ENCODE measurements around the gene DVL1. TPM values are rescaled to one million over a fixed set of nuclear protein-coding genes. Genes with fewer than 3 reads are reported as not detected.

Gene DVL1
- polyA plus RNA-seq, 1 experiment: 23.6 TPM

- DNase-seq (ENCODE audit: low read depth): no peak
- H3K4me3 ChIP-seq (ENCODE audit: low read depth, low read length): no peak overlapping the region
- TF ChIP-seq, protein P1, sequence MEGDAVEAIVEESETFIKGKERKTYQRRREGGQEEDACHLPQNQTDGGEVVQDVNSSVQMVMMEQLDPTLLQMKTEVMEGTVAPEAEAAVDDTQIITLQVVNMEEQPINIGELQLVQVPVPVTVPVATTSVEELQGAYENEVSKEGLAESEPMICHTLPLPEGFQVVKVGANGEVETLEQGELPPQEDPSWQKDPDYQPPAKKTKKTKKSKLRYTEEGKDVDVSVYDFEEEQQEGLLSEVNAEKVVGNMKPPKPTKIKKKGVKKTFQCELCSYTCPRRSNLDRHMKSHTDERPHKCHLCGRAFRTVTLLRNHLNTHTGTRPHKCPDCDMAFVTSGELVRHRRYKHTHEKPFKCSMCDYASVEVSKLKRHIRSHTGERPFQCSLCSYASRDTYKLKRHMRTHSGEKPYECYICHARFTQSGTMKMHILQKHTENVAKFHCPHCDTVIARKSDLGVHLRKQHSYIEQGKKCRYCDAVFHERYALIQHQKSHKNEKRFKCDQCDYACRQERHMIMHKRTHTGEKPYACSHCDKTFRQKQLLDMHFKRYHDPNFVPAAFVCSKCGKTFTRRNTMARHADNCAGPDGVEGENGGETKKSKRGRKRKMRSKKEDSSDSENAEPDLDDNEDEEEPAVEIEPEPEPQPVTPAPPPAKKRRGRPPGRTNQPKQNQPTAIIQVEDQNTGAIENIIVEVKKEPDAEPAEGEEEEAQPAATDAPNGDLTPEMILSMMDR (IDR thresholded peaks at IDR 0.05; ENCODE audit: insufficient read depth, low read depth, low read length): no peak
- ChIA-PET CTCF (interaction anchor here (0.9 to 3.4 kb wide), 2 partner anchors 15 to 39 kb away, joined by 4 to 10 read pairs; no protein-coding TSS in a partner anchor), POLR2A (no interaction called here)
- H3K27me3 ChIP-seq (ENCODE audit: control insufficient read depth, insufficient read depth, low read length): no peaks in the 10 kb centered on the region
- peaks cover 7% of the 10 kb centered on the region for H3K36me3 ChIP-seq (ENCODE audit: control insufficient read depth, insufficient read depth, low read length)
Observed at GRCh38 chr1:1332774-1333480, 16.3 kb downstream of the DVL1 start.

- H3K27me3 ChIP-seq (ENCODE audit: control insufficient read depth, insufficient read depth, low read length): no peaks in the 10 kb centered on the region
- H3K36me3 ChIP-seq (ENCODE audit: control insufficient read depth, insufficient read depth, low read length): peaks cover 9% of the 10 kb centered on the region
- H3K4me3 ChIP-seq (ENCODE audit: low read depth, low read length): no peak overlapping the region
- POLR2A ChIA-PET: no interaction called here
- DNase-seq (ENCODE audit: low read depth): no peak
- CTCF ChIA-PET: interaction anchor here (0.5 to 3.4 kb wide), 4 partner anchors 16 to 295 kb away, joined by 3 to 10 read pairs (median 4); no protein-coding TSS in a partner anchor
- TF ChIP-seq, protein P1 (IDR thresholded peaks at IDR 0.05; ENCODE audit: insufficient read depth, low read depth, low read length): no peak
Observed at GRCh38 chr1:1332031-1332755, 17.0 kb downstream of the DVL1 start.

- CTCF ChIA-PET: interaction anchor here (0.8 to 3.4 kb wide), 2 partner anchors 41 to 294 kb away, joined by 3 to 10 read pairs; no protein-coding TSS in a partner anchor
- TF ChIP-seq, protein P1 (IDR thresholded peaks at IDR 0.05; ENCODE audit: insufficient read depth, low read depth, low read length): no peak
Observed at GRCh38 chr1:1331068-1331965, 17.9 kb downstream of the DVL1 start, which contains the start of gene TAS1R3. Gene TAS1R3 (plus strand): TSS chr1:1331280. CDS start chr1:1331346, 66 bp downstream.

DNA sequence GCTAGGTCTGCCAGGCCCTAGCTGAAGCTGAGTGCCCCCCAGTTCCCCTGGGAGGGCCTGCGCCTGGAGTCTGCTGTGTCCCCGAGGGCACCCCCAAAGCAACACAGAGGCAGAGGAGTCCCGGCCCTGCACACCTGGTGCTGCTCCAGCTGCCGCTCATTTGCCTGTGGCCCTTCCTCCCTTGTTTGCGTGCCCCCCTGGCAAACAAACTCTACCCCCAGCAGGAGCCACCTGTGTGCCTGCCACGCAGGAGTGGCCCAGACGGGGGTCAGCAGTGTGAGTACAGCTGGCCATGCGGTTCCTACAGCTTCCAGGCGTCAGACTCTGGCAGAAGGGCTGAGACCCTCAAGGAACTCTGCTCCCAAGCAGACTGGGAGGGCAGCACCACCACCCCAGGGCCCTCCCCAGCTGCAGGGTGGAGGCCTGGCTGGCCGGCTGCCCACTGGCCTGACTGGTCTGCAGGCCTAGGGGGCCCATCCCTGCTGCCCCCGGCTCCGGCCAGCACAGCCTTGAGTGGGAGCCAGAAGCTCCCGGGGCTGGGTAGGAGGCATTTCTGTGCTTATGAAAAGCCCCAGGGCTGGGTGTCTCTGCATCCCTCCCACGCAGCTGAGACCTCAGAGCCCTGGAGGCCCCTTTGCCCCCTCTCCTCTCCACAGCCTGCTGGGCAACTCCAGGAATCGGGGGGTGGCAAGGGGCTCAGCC lies 18.7 kb downstream of the DVL1 start:
- H3K27me3 ChIP-seq (ENCODE audit: control insufficient read depth, insufficient read depth, low read length): no peaks in the 10 kb centered on the region
- H3K4me3 ChIP-seq (ENCODE audit: low read depth, low read length): no peak overlapping the region
- TF ChIP-seq, protein P1 (IDR thresholded peaks at IDR 0.05; ENCODE audit: insufficient read depth, low read depth, low read length): no peak
- H3K36me3 ChIP-seq (ENCODE audit: control insufficient read depth, insufficient read depth, low read length): peaks cover 9% of the 10 kb centered on the region
- CTCF ChIA-PET: interaction anchor here (0.6 to 3.4 kb wide), 2 partner anchors 29 to 41 kb away, joined by 3 to 10 read pairs; no protein-coding TSS in a partner anchor
- POLR2A ChIA-PET: no interaction called here
- DNase-seq (ENCODE audit: low read depth): no peak

More at GRCh38 chr1:1331068-1331965, 17.9 kb downstream of the DVL1 start, which contains the start of gene TAS1R3:
- Histone ChIP-seq H3K4me3 (ENCODE audit: low read depth, low read length) (no peak within 1 kb of the TSS), H3K27me3 (ENCODE audit: control insufficient read depth, insufficient read depth, low read length) (no peaks in the 10 kb centered on the region), H3K36me3 (ENCODE audit: control insufficient read depth, insufficient read depth, low read length) (peaks cover 11% of the 10 kb centered on the region)
- DNase-seq (ENCODE audit: low read depth): no peak
- POLR2A ChIA-PET: no interaction called here
